Measurements from ENCODE around the gene NCBP3. TPM values are rescaled to one million over a fixed set of nuclear protein-coding genes. Genes with fewer than 3 reads are reported as not detected.
A peak's percentile ranks its signal among the peaks of the same experiment; 100 is the strongest.

Gene NCBP3
- total and polyA plus RNA-seq, 2 of the 8 experiments (the other 6 are each of a cell fraction or from before 2014, with no cell fraction given) = 19.6 to 46.1 TPM

GRCh38 chr17:3835410-3836229 is 10.4 kb downstream of the NCBP3 start:
- H3K4me2 ChIP-seq (ENCODE audit: insufficient read depth in 1 of 2, low read depth in 2 of 2, low read length in 2 of 2) = no peak overlapping the region
- H3K36me3 ChIP-seq (ENCODE audit: control insufficient read depth in 2 of 4, insufficient read depth in 4 of 4, low read length in 3 of 4) = peaks cover 12 to 48% (median 35%) of the 10 kb centered on the region in 4 experiments; a peak in 7 of 8 replicates
- no peak overlapping the region for H2BK15ac ChIP-seq (ENCODE audit: low read length)
- no peak overlapping the region for H2AFZ ChIP-seq (ENCODE audit: low read length)
- H4K8ac ChIP-seq (ENCODE audit: extremely low read depth, insufficient read depth, low read length) = no peak overlapping the region
- H2BK12ac ChIP-seq (ENCODE audit: low read depth, low read length) = no peak overlapping the region
- H3K79me2 ChIP-seq (ENCODE audit: control insufficient read depth in 1 of 2, insufficient read depth in 2 of 2, low read length in 2 of 2) = peaks cover 10 to 34% of the 10 kb centered on the region in 2 experiments; a peak in 3 of 4 replicates
- no peak overlapping the region for H4K91ac ChIP-seq (replicated peaks; ENCODE audit: insufficient read length, low read length)
- H3K23me2 ChIP-seq (ENCODE audit: low read depth, low read length) = no peaks in the 10 kb centered on the region
- H4K20me1 ChIP-seq (replicated peaks in 1 of 2; ENCODE audit: control insufficient read depth in 1 of 2, insufficient read depth in 2 of 2, low read length in 2 of 2) = peaks cover 6 to 19% of the 10 kb centered on the region in 2 experiments
- no peak for TF ChIP-seq TEAD4 (IDR thresholded peaks at IDR 0.05; ENCODE audit: low read depth, low read length)
- no peak for TF ChIP-seq HDAC2 (IDR thresholded peaks at IDR 0.05; ENCODE audit: borderline replicate concordance in 1 of 2, low read depth in 2 of 2, low read length in 2 of 2)
- TF ChIP-seq SUZ12 (IDR thresholded peaks at IDR 0.05; ENCODE audit: low read length) = no peak
- TF ChIP-seq CHD2 (IDR thresholded peaks at IDR 0.05; ENCODE audit: low read length) = no peak
- TF ChIP-seq CTBP2 (IDR thresholded peaks at IDR 0.05; ENCODE audit: borderline replicate concordance, insufficient read depth, insufficient read length, low read length) = no peak
- no peaks in the 10 kb centered on the region for H3K27me3 ChIP-seq (replicated peaks in 1 of 4; ENCODE audit: control insufficient read depth in 3 of 4, extremely low read depth in 1 of 4, insufficient read depth in 3 of 4, low read length in 3 of 4)
- no peak overlapping the region for H3K4me3 ChIP-seq (ENCODE audit: extremely low read depth in 1 of 4, insufficient read depth in 2 of 4, low read depth in 3 of 4, low read length in 4 of 4)
- no peak overlapping the region for H3K56ac ChIP-seq (replicated peaks; ENCODE audit: insufficient read length, low read depth, low read length)
- no peak overlapping the region for H3K23ac ChIP-seq (ENCODE audit: insufficient read length)
- WGBS, 2 experiments (ENCODE audit: extremely low coverage in 1 of 2, insufficient coverage in 1 of 2, insufficient read length in 1 of 2, insufficient replicate concordance in 2 of 2, low coverage in 1 of 2, low lambda C conversion rate in 2 of 2, missing lambda C conversion rate in 1 of 2) = 87% methylated on average over 14 of the region's 14 CpGs; no CpG with 5 or more reads in 1 of the 2 experiments
- CTCF ChIA-PET (ENCODE audit: partially characterized antibody) = interaction anchor here (1.1 kb wide), 1 partner anchor 8 kb away, joined by 3 read pairs; no protein-coding TSS in a partner anchor
- H2AK5ac ChIP-seq (ENCODE audit: low read depth, low read length) = no peak overlapping the region
- peaks cover 8% of the 10 kb centered on the region for H3K79me1 ChIP-seq (ENCODE audit: low read depth, low read length)
- no peak overlapping the region for H3K9ac ChIP-seq (replicated peaks in 1 of 4; ENCODE audit: extremely low read depth in 1 of 4, low read depth in 3 of 4, low read length in 3 of 4)
- H3K4me1 ChIP-seq (replicated peaks in 1 of 4; ENCODE audit: control insufficient read depth in 3 of 4, insufficient read depth in 4 of 4, low read length in 3 of 4) = no peaks in the 10 kb centered on the region
- no peak for DNase-seq (ENCODE audit: low read depth in 1 of 2, low spot score in 2 of 2)
- H3K4ac ChIP-seq (replicated peaks; ENCODE audit: insufficient read length, low read depth, low read length) = no peak overlapping the region
- H2BK120ac ChIP-seq (replicated peaks; ENCODE audit: low read depth, low read length) = no peak overlapping the region
- no peak overlapping the region for H3K18ac ChIP-seq (ENCODE audit: extremely low read depth, low read length)
- H4K5ac ChIP-seq (ENCODE audit: insufficient read length, low read depth, low read length) = no peak overlapping the region
- FAIRE-seq = no peak
- no peaks in the 10 kb centered on the region for H3K9me3 ChIP-seq (ENCODE audit: insufficient read depth in 2 of 2, low read depth in 1 of 2, low read length in 1 of 2)
- POLR2A ChIA-PET (ENCODE audit: partially characterized antibody) = no interaction called here
- H3K27ac ChIP-seq (ENCODE audit: low read depth, low read length) = peak overlapping the region; percentile 25; the same call in 1 of the 2 replicates
- H3K14ac ChIP-seq (ENCODE audit: insufficient read length) = no peak overlapping the region
- H2BK20ac ChIP-seq (ENCODE audit: low read length) = no peak overlapping the region
- no peak overlapping the region for H2BK5ac ChIP-seq (ENCODE audit: low read depth, low read length)
